CD14-positive monocyte (primary cell): ENCODE data around the gene FBXL20. TPM values are rescaled to one million over a fixed set of nuclear protein-coding genes. Genes with fewer than 3 reads are reported as not detected.

ENCODE experiments used
- DNase-seq, 3 donors: peaks; one replicate each; pipeline ENCODE4 v3.0.0-alpha.2; 2011 to 2022
- H2AFZ ChIP-seq: 2 replicates; pipeline ENCODE4 v1.6.0; 2012; ENCODE audit warnings: mild to moderate bottlenecking, low read depth, low read length, inconsistent platforms; ENCODE audit not compliant: insufficient read depth, poor library complexity, severe bottlenecking
- H3K27ac ChIP-seq, 2 donors: 1 replicate in 1 of 2; 2 replicates in 1 of 2; pipeline ENCODE4 v1.5.1; 2012 to 2013; ENCODE audit warnings: low read length in 2 of 2, control low read depth in 1 of 2, inconsistent platforms in 1 of 2, low read depth in 1 of 2, mild to moderate bottlenecking in 1 of 2
- H3K27me3 ChIP-seq, 2 donors: one replicate each; pipeline versions ENCODE4 v1.6.0 to v1.6.1; 2011 to 2013; ENCODE audit warnings: low read length in 2 of 2; ENCODE audit not compliant: control insufficient read depth in 2 of 2, insufficient read depth in 2 of 2
- H3K36me3 ChIP-seq, 2 donors: replicated peaks in 1 of 2; 1 replicate in 1 of 2; 2 replicates in 1 of 2; pipeline versions ENCODE4 v1.5.1 to v1.6.1; 2012 to 2013; ENCODE audit warnings: low read length in 2 of 2, control low read depth in 1 of 2, inconsistent platforms in 1 of 2, mild to moderate bottlenecking in 1 of 2; ENCODE audit not compliant: insufficient read depth in 2 of 2, control insufficient read depth in 1 of 2
- H3K4me1 ChIP-seq, 2 donors: 1 replicate in 1 of 2; 2 replicates in 1 of 2; pipeline versions ENCODE4 v1.5.1 to v1.6.1; 2012 to 2013; ENCODE audit warnings: low read length in 2 of 2, control low read depth in 1 of 2, inconsistent platforms in 1 of 2, mild to moderate bottlenecking in 1 of 2, moderate library complexity in 1 of 2; ENCODE audit not compliant: insufficient read depth in 2 of 2, control insufficient read depth in 1 of 2
- H3K4me2 ChIP-seq: replicated peaks from 2 replicates; pipeline ENCODE3; 2012; ENCODE audit warnings: low read length, moderate library complexity, mild to moderate bottlenecking; ENCODE audit not compliant: poor library complexity, severe bottlenecking; ENCODE audit errors: extremely low read depth
- H3K4me3 ChIP-seq, 3 experiments: fragments of 200-600 bp in 1 of 3; sonication (generic) in 1 of 3; replicated peaks in 1 of 3; 1 replicate in 2 of 3; 2 replicates in 1 of 3; pipeline ENCODE4 v1.5.1; 2011 to 2013; ENCODE audit warnings: low read length in 3 of 3, mild to moderate bottlenecking in 3 of 3, control low read depth in 2 of 3, low read depth in 2 of 3, inconsistent platforms in 1 of 3, moderate library complexity in 1 of 3
- H3K79me2 ChIP-seq: 2 replicates; pipeline ENCODE4 v1.6.0; 2012; ENCODE audit warnings: mild to moderate bottlenecking, control low read depth, inconsistent platforms, low read length, moderate library complexity; ENCODE audit not compliant: insufficient read depth
- H3K9ac ChIP-seq: 2 replicates; pipeline ENCODE4 v1.6.0; 2017; ENCODE audit warnings: low read length, mild to moderate bottlenecking; ENCODE audit not compliant: insufficient read depth, poor library complexity, severe bottlenecking
- H3K9me3 ChIP-seq, 2 donors: replicated peaks in 1 of 2; 1 replicate in 1 of 2; 2 replicates in 1 of 2; pipeline versions ENCODE4 v1.5.1 to v1.6.1; 2012 to 2013; ENCODE audit warnings: low read length in 2 of 2, control low read depth in 1 of 2; ENCODE audit not compliant: control insufficient read depth in 1 of 2, insufficient read depth in 1 of 2
- H4K20me1 ChIP-seq: 2 replicates; pipeline ENCODE4 v1.6.0; 2012; ENCODE audit warnings: mild to moderate bottlenecking, low read length, control low read depth, moderate library complexity; ENCODE audit not compliant: insufficient read depth
- H3K27ac Mint-ChIP-seq, 7 donors: one replicate each; pipeline ENCODE4 v1.8.0; 2020; ENCODE audit warnings: mild to moderate bottlenecking in 7 of 7, mixed read lengths in 7 of 7, moderate library complexity in 6 of 7, inconsistent platforms in 2 of 7
- H3K27me3 Mint-ChIP-seq, 3 donors: one replicate each; pipeline ENCODE4 v1.8.0; 2021 to 2022; ENCODE audit warnings: low read depth in 3 of 3, mild to moderate bottlenecking in 3 of 3, mixed read lengths in 3 of 3, moderate library complexity in 3 of 3, inconsistent platforms in 1 of 3
- H3K36me3 Mint-ChIP-seq, 2 donors: one replicate each; pipeline ENCODE4 v1.8.0; 2020; ENCODE audit warnings: mixed read lengths in 2 of 2, inconsistent platforms in 1 of 2, mild to moderate bottlenecking in 1 of 2
- H3K4me1 Mint-ChIP-seq: one replicate; pipeline ENCODE4 v1.8.0; 2020; ENCODE audit warnings: mild to moderate bottlenecking, mixed read lengths
- H3K4me3 Mint-ChIP-seq, 2 donors: one replicate each; pipeline ENCODE4 v1.8.0; 2020; ENCODE audit warnings: mild to moderate bottlenecking in 2 of 2, mixed read lengths in 2 of 2, moderate library complexity in 1 of 2
- H3K9me3 Mint-ChIP-seq, 7 donors: one replicate each; pipeline ENCODE4 v1.8.0; 2020 to 2022; ENCODE audit warnings: mixed read lengths in 7 of 7, mild to moderate bottlenecking in 6 of 7, moderate library complexity in 6 of 7, inconsistent platforms in 2 of 7
- WGBS: methylation state at CpG from one replicate; pipeline ENCODE4 v1.1.5; 2013; ENCODE audit warnings: missing lambda C conversion rate; ENCODE audit not compliant: insufficient coverage; 5-methylcytosine and 5-hydroxymethylcytosine counted together
- intact Hi-C, 2 donors: fragments of 100-400 bp; cut with micrococcal nuclease; formaldehyde crosslinking; loops; one replicate each; pipeline versions ENCODE4 v1.15.0 to v1.15.1; 2023
- polyA plus RNA-seq, 3 donors: library from polyadenylated mRNA; depleted of rRNA in 1 of 3; unstranded in 2 of 3; stranded (reverse) in 1 of 3; fragments of 300-500 nt in 2 of 3; fragments of >200 nt in 1 of 3; fragmentation: Illumina TruSeq in 2 of 3; gene quantifications; 1 replicate in 2 of 3; 2 replicates in 1 of 3; pipeline ENCODE4 v1.2.3, GENCODE V29; 2012 to 2021
- TF ChIP-seq, protein P1 (sequence below): fragments of 200-600 bp; IDR thresholded peaks from one replicate; pipeline ENCODE4 v1.8.0; 2022; ENCODE audit warnings: antibody characterized with exemption, mild to moderate bottlenecking

Gene FBXL20
- polyA plus RNA-seq, 3 donors, result 4.0 to 7.7 (median 4.7) TPM

DNA sequence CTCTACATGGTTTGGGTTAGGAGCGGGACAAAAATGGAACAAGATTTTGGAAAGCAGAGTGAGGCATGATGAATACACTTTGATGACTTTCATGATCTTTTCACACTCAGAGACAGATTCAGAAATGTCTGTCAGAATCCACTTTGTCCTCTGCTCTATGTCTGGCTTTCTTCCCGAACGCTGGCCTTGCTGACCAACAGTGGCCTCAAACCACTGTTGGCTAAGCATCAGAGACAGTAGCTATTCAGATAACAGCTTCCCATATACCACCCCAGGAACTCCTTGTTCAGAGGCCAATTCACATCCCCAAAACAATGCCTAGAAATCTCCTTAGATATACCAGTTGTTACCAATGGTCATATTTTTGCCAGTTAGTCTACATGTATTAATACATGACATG is 40.9 kb downstream of the FBXL20 start:
- no peaks in the 10 kb centered on the region for H4K20me1 ChIP-seq
- intact Hi-C loops, result no loop called here
- Mint-ChIP-seq H3K27me3 (no peaks in the 10 kb centered on the region), H3K9me3 (peaks cover 0 to 2% (median 0%) of the 10 kb centered on the region in 7 donors), H3K4me1 (peaks cover 53% of the 10 kb centered on the region), H3K27ac (peak overlapping the region in 4 of 7 donors; percentile 15 to 81 (median 68)), H3K4me3 (no peak overlapping the region), H3K36me3 (no peaks in the 10 kb centered on the region)
- DNase-seq, result no peak
- H3K79me2 ChIP-seq, result peaks cover 66% of the 10 kb centered on the region
- 100% methylated on average over 3 of the region's 3 CpGs for WGBS
- no peak overlapping the region for H3K4me2 ChIP-seq
- H3K4me3 ChIP-seq, result no peak overlapping the region
- H3K4me1 ChIP-seq, result peaks cover 59 to 62% of the 10 kb centered on the region in 2 donors
- no peak overlapping the region for H3K9ac ChIP-seq
- TF ChIP-seq, protein P1, sequence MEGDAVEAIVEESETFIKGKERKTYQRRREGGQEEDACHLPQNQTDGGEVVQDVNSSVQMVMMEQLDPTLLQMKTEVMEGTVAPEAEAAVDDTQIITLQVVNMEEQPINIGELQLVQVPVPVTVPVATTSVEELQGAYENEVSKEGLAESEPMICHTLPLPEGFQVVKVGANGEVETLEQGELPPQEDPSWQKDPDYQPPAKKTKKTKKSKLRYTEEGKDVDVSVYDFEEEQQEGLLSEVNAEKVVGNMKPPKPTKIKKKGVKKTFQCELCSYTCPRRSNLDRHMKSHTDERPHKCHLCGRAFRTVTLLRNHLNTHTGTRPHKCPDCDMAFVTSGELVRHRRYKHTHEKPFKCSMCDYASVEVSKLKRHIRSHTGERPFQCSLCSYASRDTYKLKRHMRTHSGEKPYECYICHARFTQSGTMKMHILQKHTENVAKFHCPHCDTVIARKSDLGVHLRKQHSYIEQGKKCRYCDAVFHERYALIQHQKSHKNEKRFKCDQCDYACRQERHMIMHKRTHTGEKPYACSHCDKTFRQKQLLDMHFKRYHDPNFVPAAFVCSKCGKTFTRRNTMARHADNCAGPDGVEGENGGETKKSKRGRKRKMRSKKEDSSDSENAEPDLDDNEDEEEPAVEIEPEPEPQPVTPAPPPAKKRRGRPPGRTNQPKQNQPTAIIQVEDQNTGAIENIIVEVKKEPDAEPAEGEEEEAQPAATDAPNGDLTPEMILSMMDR, result no peak
- H3K36me3 ChIP-seq, result no peaks in the 10 kb centered on the region
- H2AFZ ChIP-seq, result no peak overlapping the region
- no peaks in the 10 kb centered on the region for H3K27me3 ChIP-seq
- peak overlapping the region in 1 of 2 donors; percentile 53 for H3K27ac ChIP-seq
- H3K9me3 ChIP-seq, result no peaks in the 10 kb centered on the region

DNA sequence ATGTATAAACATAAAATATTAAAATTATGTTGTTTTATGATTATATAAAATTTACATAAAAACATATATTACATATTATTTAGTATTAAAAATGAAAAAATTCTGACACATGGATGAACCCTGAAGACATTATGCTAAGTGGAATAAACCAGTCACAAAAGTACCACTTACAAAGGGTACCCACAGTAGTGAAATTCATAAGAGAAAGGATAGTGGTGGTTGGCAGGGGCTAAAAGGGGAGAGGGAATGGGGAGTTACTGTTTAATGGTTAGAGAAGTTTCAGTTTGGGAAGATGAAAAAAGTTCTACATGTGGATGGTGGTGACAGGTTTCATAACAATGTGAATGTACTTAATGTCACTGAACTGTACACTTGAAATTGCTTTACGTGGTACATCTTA is 41.4 kb downstream of the FBXL20 start:
- no peaks in the 10 kb centered on the region for H3K9me3 ChIP-seq
- peaks cover 54 to 57% of the 10 kb centered on the region in 2 donors for H3K4me1 ChIP-seq

More for the DNA sequence above, 41.4 kb downstream of the FBXL20 start:
- H3K27ac ChIP-seq, result peak overlapping the region in 1 of 2 donors; percentile 53
- no peaks in the 10 kb centered on the region for H4K20me1 ChIP-seq
- no peaks in the 10 kb centered on the region for H3K27me3 ChIP-seq
- Mint-ChIP-seq H3K4me3 (no peak overlapping the region), H3K36me3 (no peaks in the 10 kb centered on the region), H3K27ac (peak overlapping the region in 2 of 7 donors; percentile 14 to 58), H3K4me1 (peaks cover 47% of the 10 kb centered on the region), H3K27me3 (no peaks in the 10 kb centered on the region), H3K9me3 (peaks cover 0 to 2% (median 0%) of the 10 kb centered on the region in 7 donors)
- H2AFZ ChIP-seq, result no peak overlapping the region
- peaks cover 63% of the 10 kb centered on the region for H3K79me2 ChIP-seq
- no peak for DNase-seq
- TF ChIP-seq, protein P1, result no peak
- no peak overlapping the region for H3K4me2 ChIP-seq
- no CpG with 5 or more reads among the region's 1 CpG for WGBS
- H3K4me3 ChIP-seq, result no peak overlapping the region
- H3K36me3 ChIP-seq, result no peaks in the 10 kb centered on the region
- H3K9ac ChIP-seq, result no peak overlapping the region
- intact Hi-C loops, result no loop called here
